ENCODE results near the gene LRRC4.

DNA sequence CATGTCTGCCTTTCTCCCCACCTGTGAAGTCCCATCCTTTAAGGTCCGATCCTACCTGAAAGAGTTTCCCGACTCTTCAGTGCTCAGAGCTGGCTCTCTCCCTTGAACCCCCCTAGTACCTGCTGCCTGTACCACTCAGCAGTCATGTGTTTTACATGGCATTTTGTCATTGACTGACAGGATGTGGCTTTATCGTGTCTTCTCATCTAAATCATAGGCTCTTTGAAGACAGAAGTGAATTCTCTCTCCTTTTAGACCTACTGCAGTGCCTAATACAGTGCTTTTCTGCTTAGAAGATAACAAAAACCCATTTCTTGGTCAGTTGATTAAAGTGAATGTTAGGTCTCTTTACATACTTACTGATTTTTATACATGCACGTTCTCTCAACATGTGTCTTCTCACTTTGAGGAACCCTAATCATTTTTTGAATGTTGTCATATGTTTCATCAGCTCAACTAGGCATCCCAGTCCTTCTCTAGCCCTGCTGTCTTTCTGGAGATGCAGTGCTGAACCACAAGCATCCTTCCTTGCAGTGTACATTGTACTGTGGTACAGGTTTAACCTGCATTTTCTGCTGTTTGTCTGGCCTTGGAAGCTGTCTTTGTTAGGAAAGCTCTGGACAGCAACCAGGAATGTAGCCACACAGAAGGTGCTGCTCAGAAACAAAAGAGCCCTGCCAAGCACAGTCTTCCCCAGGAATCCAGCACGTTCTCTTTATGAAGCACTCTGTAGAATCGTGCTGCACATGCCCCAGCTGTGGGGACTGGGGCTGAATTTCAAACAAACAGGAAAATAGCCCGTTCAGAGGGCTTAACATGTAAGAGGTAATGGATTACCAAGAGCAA, 28.1 kb upstream of the LRRC4 start:
- TF ChIP-seq, protein P1, sequence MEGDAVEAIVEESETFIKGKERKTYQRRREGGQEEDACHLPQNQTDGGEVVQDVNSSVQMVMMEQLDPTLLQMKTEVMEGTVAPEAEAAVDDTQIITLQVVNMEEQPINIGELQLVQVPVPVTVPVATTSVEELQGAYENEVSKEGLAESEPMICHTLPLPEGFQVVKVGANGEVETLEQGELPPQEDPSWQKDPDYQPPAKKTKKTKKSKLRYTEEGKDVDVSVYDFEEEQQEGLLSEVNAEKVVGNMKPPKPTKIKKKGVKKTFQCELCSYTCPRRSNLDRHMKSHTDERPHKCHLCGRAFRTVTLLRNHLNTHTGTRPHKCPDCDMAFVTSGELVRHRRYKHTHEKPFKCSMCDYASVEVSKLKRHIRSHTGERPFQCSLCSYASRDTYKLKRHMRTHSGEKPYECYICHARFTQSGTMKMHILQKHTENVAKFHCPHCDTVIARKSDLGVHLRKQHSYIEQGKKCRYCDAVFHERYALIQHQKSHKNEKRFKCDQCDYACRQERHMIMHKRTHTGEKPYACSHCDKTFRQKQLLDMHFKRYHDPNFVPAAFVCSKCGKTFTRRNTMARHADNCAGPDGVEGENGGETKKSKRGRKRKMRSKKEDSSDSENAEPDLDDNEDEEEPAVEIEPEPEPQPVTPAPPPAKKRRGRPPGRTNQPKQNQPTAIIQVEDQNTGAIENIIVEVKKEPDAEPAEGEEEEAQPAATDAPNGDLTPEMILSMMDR (IDR thresholded peaks at IDR 0.05), result no peak
- TF ChIP-seq EZH2phosphoT487 (IDR thresholded peaks at IDR 0.05), result no peak

Data from neural progenitor cell (in vitro differentiated cells).